Renal cortex interstitium (tissue), 11 donors: ENCODE data around the gene SPAG5. TPM values are rescaled to one million over a fixed set of nuclear protein-coding genes. Genes with fewer than 3 reads are reported as not detected.
"Not testable (repeated sequence)": the region's sequence is repeated elsewhere in the genome, so short reads cannot be mapped to it uniquely, and the experiment has no call there.

Experiments
- DNase-seq, 11 donors: peaks; one replicate each; pipeline ENCODE4 v3.0.0-alpha.2; 2013; ENCODE audit warnings: low read depth in 9 of 11, low spot score in 4 of 11; ENCODE audit errors: extremely low read depth in 1 of 11
- polyA plus RNA-seq, 3 donors: library from polyadenylated mRNA; unstranded; fragments of 120-200 nt; gene quantifications; one replicate each; pipeline ENCODE4 v1.2.1, GENCODE V29; 2013; ENCODE audit not compliant: insufficient read length in 3 of 3

SPAG5 gene
- polyA plus RNA-seq, 3 donors = 54.1 to 70.3 (median 68.1) TPM

- DNase-seq = not testable (repeated sequence)
Measured at GRCh38 chr17:28576016-28576415, 22.8 kb downstream of the SPAG5 start.

GRCh38 chr17:28575126-28575795 is 23.6 kb downstream of the SPAG5 start:
- DNase-seq = no peak

- no peak for DNase-seq
Measured at GRCh38 chr17:28574526-28574925, 24.3 kb downstream of the SPAG5 start.

- DNase-seq = no peak
Measured at GRCh38 chr17:28573966-28574480, 24.8 kb downstream of the SPAG5 start.

GRCh38 chr17:28573521-28573920 is 25.3 kb downstream of the SPAG5 start:
- no peak for DNase-seq

GRCh38 chr17:28573040-28573380 is 25.8 kb downstream of the SPAG5 start:
- DNase-seq = no peak

GRCh38 chr17:28572259-28573039 is 26.4 kb downstream of the SPAG5 start:
- no peak for DNase-seq

GRCh38 chr17:28571361-28572122 is 27.3 kb downstream of the SPAG5 start, which contains the start of gene PIGS:
Gene PIGS (minus strand): TSS chr17:28571524. CDS start chr17:28571496, 28 bp downstream.
- DNase-seq = peak; percentile 71 to 92 (median 86)

GRCh38 chr17:28570716-28571360 is 28.0 kb downstream of the SPAG5 start:
- DNase-seq = peak in 2 of 11 donors; percentile 21 to 22

- no peak for DNase-seq
Measured at GRCh38 chr17:28569446-28569845, 29.4 kb downstream of the SPAG5 start.

- no peak for DNase-seq
Measured at GRCh38 chr17:28567604-28568003, 31.2 kb downstream of the SPAG5 start.

- no peak for DNase-seq
Measured at GRCh38 chr17:28563475-28563874, 35.4 kb downstream of the SPAG5 start.

GRCh38 chr17:28555022-28555421 is 43.8 kb downstream of the SPAG5 start:
- no peak for DNase-seq

- DNase-seq = no peak
Measured at GRCh38 chr17:28554565-28554964, 44.3 kb downstream of the SPAG5 start.

- DNase-seq = no peak
Measured at GRCh38 chr17:28553000-28553505, 45.8 kb downstream of the SPAG5 start.

GRCh38 chr17:28552176-28552999 is 46.4 kb downstream of the SPAG5 start, which contains the start of gene UNC119:
Gene UNC119 (minus strand): TSS chr17:28552624. CDS start chr17:28552557, 67 bp downstream.
- peak in 9 of 11 donors; percentile 65 to 82 (median 77) for DNase-seq

GRCh38 chr17:28551421-28552175 is 47.2 kb downstream of the SPAG5 start:
- peak in 2 of 11 donors; percentile 11 to 31 for DNase-seq
